Neuronal stem cell (in vitro differentiated cells): ENCODE measurements around the gene IL10RB.

Experiments used
- DNase-seq: peaks from one replicate; pipeline ENCODE4 v3.0.0-alpha.2; 2013; ENCODE audit warnings: low spot score
- H2AFZ ChIP-seq: one replicate; pipeline ENCODE4 v1.6.1; 2013; ENCODE audit warnings: mild to moderate bottlenecking, low read length, inconsistent platforms
- H2AK5ac ChIP-seq: 2 replicates; pipeline ENCODE4 v1.6.1; 2013; ENCODE audit warnings: low read depth, mild to moderate bottlenecking, inconsistent platforms, low read length, moderate library complexity, mixed read lengths
- H2BK120ac ChIP-seq: 2 replicates; pipeline ENCODE4 v1.6.1; 2013; ENCODE audit warnings: low read depth, mild to moderate bottlenecking, inconsistent platforms, low read length, moderate library complexity, mixed read lengths
- H2BK12ac ChIP-seq: one replicate; pipeline ENCODE4 v1.6.1; 2013; ENCODE audit warnings: low read length, inconsistent platforms
- H2BK15ac ChIP-seq: 2 replicates; pipeline ENCODE4 v1.6.1; 2013; ENCODE audit warnings: mild to moderate bottlenecking, low read length, inconsistent platforms, mixed read lengths
- H2BK5ac ChIP-seq: one replicate; pipeline ENCODE4 v1.6.1; 2013; ENCODE audit warnings: inconsistent platforms, mild to moderate bottlenecking, low read length, moderate library complexity
- H3K14ac ChIP-seq: one replicate; pipeline ENCODE4 v1.6.1; 2013; ENCODE audit warnings: low read length, inconsistent platforms
- H3K18ac ChIP-seq: 2 replicates; pipeline ENCODE4 v1.6.1; 2013; ENCODE audit warnings: low read length, inconsistent platforms
- H3K23ac ChIP-seq: 2 replicates; pipeline ENCODE4 v1.6.1; 2013; ENCODE audit warnings: low read depth, mild to moderate bottlenecking, mixed read lengths, low read length, inconsistent platforms; ENCODE audit not compliant: poor library complexity
- H3K27ac ChIP-seq: replicated peaks from 3 replicates; pipeline ENCODE4 v1.5.1; 2013; ENCODE audit warnings: low read length, inconsistent platforms
- H3K27me3 ChIP-seq, 3 experiments: 2 replicates each; pipeline ENCODE4 v1.6.1; 2013; ENCODE audit warnings: low read length in 3 of 3, mild to moderate bottlenecking in 2 of 3, inconsistent platforms in 1 of 3, low read depth in 1 of 3, mixed read lengths in 1 of 3, moderate library complexity in 1 of 3; ENCODE audit not compliant: control insufficient read depth in 3 of 3, insufficient read depth in 3 of 3
- H3K36me3 ChIP-seq, 2 donors: replicated peaks in 1 of 2; 2 replicates each; pipeline ENCODE4 v1.6.1; 2013; ENCODE audit warnings: low read length in 2 of 2; ENCODE audit not compliant: control insufficient read depth in 2 of 2, insufficient read depth in 2 of 2
- H3K4ac ChIP-seq: 2 replicates; pipeline ENCODE4 v1.6.1; 2013; ENCODE audit warnings: inconsistent platforms, mild to moderate bottlenecking, low read length, moderate library complexity
- H3K4me1 ChIP-seq, 2 donors: 1 replicate in 1 of 2; 2 replicates in 1 of 2; pipeline ENCODE4 v1.6.1; 2013; ENCODE audit warnings: low read length in 2 of 2, low read depth in 1 of 2; ENCODE audit not compliant: control insufficient read depth in 2 of 2, insufficient read depth in 1 of 2
- H3K4me2 ChIP-seq: one replicate; pipeline ENCODE4 v1.6.1; 2013; ENCODE audit warnings: mild to moderate bottlenecking, low read length, inconsistent platforms; ENCODE audit not compliant: insufficient read depth, poor library complexity, severe bottlenecking
- H3K4me3 ChIP-seq, 2 donors: 2 replicates each; pipeline ENCODE4 v1.5.1; 2013; ENCODE audit warnings: low read length in 2 of 2, mild to moderate bottlenecking in 2 of 2, inconsistent platforms in 1 of 2, moderate library complexity in 1 of 2
- H3K79me1 ChIP-seq: one replicate; pipeline ENCODE4 v1.6.1; 2013; ENCODE audit warnings: low read depth, mild to moderate bottlenecking, inconsistent platforms, low read length, moderate library complexity
- H3K9ac ChIP-seq: one replicate; pipeline ENCODE4 v1.6.1; 2013; ENCODE audit warnings: mild to moderate bottlenecking, low read depth, low read length, inconsistent platforms; ENCODE audit not compliant: poor library complexity
- H3K9me3 ChIP-seq, 2 donors: replicated peaks in 1 of 2; 2 replicates each; pipeline versions ENCODE3 to v1.6.1; 2013; ENCODE audit warnings: low read length in 2 of 2, mild to moderate bottlenecking in 2 of 2, inconsistent platforms in 1 of 2, low read depth in 1 of 2, mixed read lengths in 1 of 2, moderate library complexity in 1 of 2; ENCODE audit not compliant: control insufficient read depth in 2 of 2, insufficient read depth in 1 of 2
- H4K8ac ChIP-seq: one replicate; pipeline ENCODE4 v1.6.1; 2013; ENCODE audit warnings: low read depth, mild to moderate bottlenecking, inconsistent platforms, low read length, moderate library complexity
- H4K91ac ChIP-seq: one replicate; pipeline ENCODE4 v1.6.1; 2013; ENCODE audit warnings: low read length, low read depth, mild to moderate bottlenecking, inconsistent platforms; ENCODE audit not compliant: poor library complexity
- WGBS, 2 donors: extraction: QIAGEN DNeasy Blood & Tissue Kit; methylation state at CpG; one replicate each; pipeline ENCODE4 v1.1.7; 2013; ENCODE audit warnings: missing lambda C conversion rate in 2 of 2, mixed read lengths in 1 of 2; ENCODE audit not compliant: insufficient read length in 2 of 2, insufficient replicate concordance in 1 of 2; ENCODE audit errors: extremely low coverage in 2 of 2; 5-methylcytosine and 5-hydroxymethylcytosine counted together

The IL10RB gene

GRCh38 chr21:33286076-33286475 is 19.9 kb downstream of the IL10RB start:
- no peaks in the 10 kb centered on the region for H3K27me3 ChIP-seq
- peaks cover 0 to 4% of the 10 kb centered on the region in 2 donors for H3K4me1 ChIP-seq
- H4K8ac ChIP-seq = no peak overlapping the region
- peak overlapping the region; percentile 77 for H3K23ac ChIP-seq
- H2BK5ac ChIP-seq = no peak overlapping the region
- H3K4ac ChIP-seq = no peak overlapping the region
- H3K18ac ChIP-seq = peak overlapping the region; percentile 30
- peak overlapping the region; percentile 18 for H2BK12ac ChIP-seq
- H2AK5ac ChIP-seq = peak overlapping the region; percentile 36
- no peak overlapping the region for H2BK15ac ChIP-seq
- H2AFZ ChIP-seq = no peak overlapping the region
- H3K4me3 ChIP-seq = no peak overlapping the region
- H3K14ac ChIP-seq = peak overlapping the region; percentile 63
- no peak for DNase-seq
- no peak overlapping the region for H2BK120ac ChIP-seq
- H3K9ac ChIP-seq = no peak overlapping the region
- peaks cover 0 to 7% of the 10 kb centered on the region in 2 donors for H3K36me3 ChIP-seq
- no peak overlapping the region for H4K91ac ChIP-seq
- H3K9me3 ChIP-seq = no peaks in the 10 kb centered on the region
- peaks cover 4% of the 10 kb centered on the region for H3K79me1 ChIP-seq
- H3K4me2 ChIP-seq = peak overlapping the region; percentile 4
- no peak overlapping the region for H3K27ac ChIP-seq
- no CpG with 5 or more reads among the region's 11 CpGs for WGBS, 2 donors

- H3K27me3 ChIP-seq = no peaks in the 10 kb centered on the region
- H3K79me1 ChIP-seq = peaks cover 4% of the 10 kb centered on the region
- no peak for DNase-seq
- no peak overlapping the region for H3K4me2 ChIP-seq
- H2BK15ac ChIP-seq = no peak overlapping the region
- no peak overlapping the region for H4K8ac ChIP-seq
- no peaks in the 10 kb centered on the region for H3K9me3 ChIP-seq
- H2BK120ac ChIP-seq = no peak overlapping the region
- no peak overlapping the region for H3K18ac ChIP-seq
- H3K9ac ChIP-seq = no peak overlapping the region
- no peak overlapping the region for H2BK5ac ChIP-seq
- WGBS, 2 donors = 100% methylated on average over 1 of the region's 15 CpGs; no CpG with 5 or more reads in 1 of the 2 donors
- no peak overlapping the region for H2AFZ ChIP-seq
- no peak overlapping the region for H4K91ac ChIP-seq
- H3K14ac ChIP-seq = no peak overlapping the region
- no peak overlapping the region for H2BK12ac ChIP-seq
- peaks cover 0 to 7% of the 10 kb centered on the region in 2 donors for H3K36me3 ChIP-seq
- no peak overlapping the region for H3K4me3 ChIP-seq
- no peak overlapping the region for H3K27ac ChIP-seq
- H2AK5ac ChIP-seq = no peak overlapping the region
- no peak overlapping the region for H3K23ac ChIP-seq
- no peak overlapping the region for H3K4ac ChIP-seq
- peaks cover 0 to 4% of the 10 kb centered on the region in 2 donors for H3K4me1 ChIP-seq
Measured at GRCh38 chr21:33286600-33287456, 20.7 kb downstream of the IL10RB start.

GRCh38 chr21:33289199-33289819 is 23.1 kb downstream of the IL10RB start:
- Histone ChIP-seq H3K14ac (no peak overlapping the region), H3K4ac (no peak overlapping the region), H3K9me3 (no peaks in the 10 kb centered on the region), H3K27me3 (no peaks in the 10 kb centered on the region), H3K4me1 (peaks cover 0 to 4% of the 10 kb centered on the region in 2 donors), H2AK5ac (no peak overlapping the region), H3K79me1 (peaks cover 4% of the 10 kb centered on the region), H3K9ac (no peak overlapping the region), H2BK120ac (no peak overlapping the region), H3K18ac (no peak overlapping the region), H4K91ac (no peak overlapping the region), H3K4me3 (no peak overlapping the region), H3K27ac (no peak overlapping the region), H3K23ac (peak overlapping the region; percentile 16), H2AFZ (no peak overlapping the region), H3K4me2 (no peak overlapping the region), H3K36me3 (no peaks in the 10 kb centered on the region), H2BK12ac (no peak overlapping the region), H2BK15ac (no peak overlapping the region), H4K8ac (no peak overlapping the region), H2BK5ac (no peak overlapping the region)
- no CpG with 5 or more reads among the region's 11 CpGs for WGBS, 2 donors
- no peak for DNase-seq

GRCh38 chr21:33290441-33290840 is 24.3 kb downstream of the IL10RB start:
- no CpG with 5 or more reads among the region's 11 CpGs for WGBS, 2 donors
- no peaks in the 10 kb centered on the region for H3K36me3 ChIP-seq

More at GRCh38 chr21:33290441-33290840, 24.3 kb downstream of the IL10RB start:
- Histone ChIP-seq H2AK5ac (no peak overlapping the region), H2BK12ac (no peak overlapping the region), H2AFZ (no peak overlapping the region), H3K4me2 (no peak overlapping the region), H2BK5ac (no peak overlapping the region), H3K27me3 (no peaks in the 10 kb centered on the region), H3K14ac (no peak overlapping the region), H3K79me1 (peaks cover 4% of the 10 kb centered on the region), H4K91ac (no peak overlapping the region), H2BK15ac (no peak overlapping the region), H3K9me3 (no peaks in the 10 kb centered on the region), H3K23ac (peak overlapping the region; percentile 80), H3K4me1 (peaks cover 0 to 4% of the 10 kb centered on the region in 2 donors), H3K27ac (no peak overlapping the region), H4K8ac (no peak overlapping the region), H3K9ac (no peak overlapping the region), H3K4me3 (no peak overlapping the region), H2BK120ac (no peak overlapping the region), H3K18ac (peak overlapping the region; percentile 65), H3K4ac (no peak overlapping the region)
- DNase-seq = no peak
